ENCODE data around the gene CDH12.
"Not testable (repeated sequence)": the region's sequence is repeated elsewhere in the genome, so short reads cannot be mapped to it uniquely, and the experiment has no call there.

Gene CDH12

DNA sequence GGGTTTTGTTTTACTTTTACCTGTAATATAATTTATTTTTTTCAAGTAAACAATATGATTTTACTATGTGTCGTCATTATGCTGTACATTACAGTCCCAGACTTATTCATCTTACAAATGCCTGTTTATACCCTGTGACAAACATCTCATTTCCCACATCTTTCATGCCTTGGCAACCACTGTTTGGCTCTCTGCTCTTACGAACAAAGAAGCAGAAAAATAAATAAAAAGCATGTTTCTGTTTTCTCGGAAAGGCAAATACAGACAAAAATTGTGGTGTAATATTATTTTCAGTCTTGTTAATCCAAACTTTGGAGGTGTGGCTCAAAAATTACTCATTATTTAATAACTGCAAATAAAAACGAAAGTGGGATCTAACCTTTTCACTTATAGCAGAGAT, 393.0 kb downstream of the CDH12 start:
- DNase-seq (ENCODE audit: low read depth in 2 of 2) = no peak

GRCh38 chr5:22432905-22433304, 420.2 kb downstream of the CDH12 start:
- DNase-seq (ENCODE audit: low read depth in 2 of 2) = no peak

DNA sequence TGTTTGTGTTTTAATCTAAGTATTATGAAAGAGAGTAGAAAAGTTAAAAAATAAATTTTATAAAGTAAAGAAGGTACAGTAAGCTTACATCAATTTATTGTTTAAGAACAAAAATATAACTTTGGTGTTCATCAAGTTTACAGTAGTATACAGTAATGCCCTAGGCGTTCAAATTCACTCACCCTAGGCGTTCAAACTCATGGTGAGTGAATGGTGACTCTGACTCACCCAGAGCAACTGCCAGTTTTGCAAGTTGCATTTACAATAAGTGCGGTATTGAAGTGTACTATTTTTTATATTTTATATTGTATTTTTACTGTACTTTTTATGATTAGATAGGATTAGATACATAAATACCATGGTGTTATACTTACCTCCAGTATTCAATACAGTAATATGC, 421.3 kb downstream of the CDH12 start:
- DNase-seq (ENCODE audit: low read depth in 2 of 2) = no peak

GRCh38 chr5:22431406-22431805, 421.7 kb downstream of the CDH12 start:
- DNase-seq (ENCODE audit: low read depth in 2 of 2) = no peak

DNA sequence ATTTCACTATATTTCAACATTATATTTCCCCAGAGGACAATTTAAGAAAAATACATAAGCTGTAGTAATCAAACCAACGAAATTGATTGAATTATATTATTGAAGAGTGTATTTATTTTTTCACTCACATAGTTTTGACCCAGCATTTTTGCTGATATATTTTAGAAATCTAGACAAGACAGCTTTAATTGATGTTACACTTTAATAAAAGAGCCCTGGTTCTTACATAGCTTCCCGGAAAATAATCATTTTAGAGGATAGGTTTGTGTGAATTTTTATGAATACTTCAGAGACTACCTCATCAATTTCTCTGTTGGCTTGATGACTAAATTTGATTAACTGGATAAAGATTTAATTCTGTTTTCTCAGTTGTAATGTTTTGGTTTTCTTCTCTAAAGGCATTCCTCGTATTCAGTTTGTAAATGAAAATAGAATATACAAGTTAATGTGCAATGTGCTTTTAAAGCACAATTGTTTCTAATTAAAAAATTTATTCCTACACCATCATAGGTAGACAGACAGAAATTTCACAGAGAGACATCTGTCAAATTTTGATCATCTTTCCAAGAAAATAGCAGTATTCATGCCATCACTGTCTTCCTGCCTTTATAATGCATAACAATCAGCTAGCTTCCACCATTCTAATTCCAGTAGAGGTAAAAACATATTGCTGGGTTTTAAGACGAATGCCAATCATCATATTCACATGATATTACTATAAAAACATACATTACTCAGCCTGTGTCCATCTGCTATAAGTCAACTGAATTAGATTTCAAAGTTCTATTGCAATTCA, 441.4 kb downstream of the CDH12 start:
- DNase-seq (ENCODE audit: low read depth in 2 of 2) = no peak

- DNase-seq (ENCODE audit: low read depth in 2 of 2) = no peak
Observed at GRCh38 chr5:22391956-22392355, 461.2 kb downstream of the CDH12 start.

DNA sequence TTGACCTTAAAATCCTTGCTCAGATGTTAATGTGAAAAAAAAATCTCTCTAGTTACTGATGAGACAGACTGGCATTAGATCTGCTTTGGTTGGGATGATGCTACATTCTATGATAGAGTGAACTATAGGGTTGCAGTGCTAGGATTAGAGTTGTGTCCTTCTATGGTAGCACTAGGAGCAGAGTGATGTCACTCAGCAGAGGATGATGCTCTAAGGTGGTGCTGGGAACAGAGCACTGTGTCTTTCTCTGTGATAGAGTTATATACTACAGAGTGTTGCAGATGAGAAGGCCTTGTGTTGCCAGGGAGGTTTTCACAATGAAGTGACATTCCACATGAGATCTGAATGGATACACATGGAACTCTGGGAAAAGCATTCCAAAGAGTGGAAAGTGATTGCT, 462.3 kb downstream of the CDH12 start:
- DNase-seq (ENCODE audit: low read depth in 2 of 2) = no peak

DNA sequence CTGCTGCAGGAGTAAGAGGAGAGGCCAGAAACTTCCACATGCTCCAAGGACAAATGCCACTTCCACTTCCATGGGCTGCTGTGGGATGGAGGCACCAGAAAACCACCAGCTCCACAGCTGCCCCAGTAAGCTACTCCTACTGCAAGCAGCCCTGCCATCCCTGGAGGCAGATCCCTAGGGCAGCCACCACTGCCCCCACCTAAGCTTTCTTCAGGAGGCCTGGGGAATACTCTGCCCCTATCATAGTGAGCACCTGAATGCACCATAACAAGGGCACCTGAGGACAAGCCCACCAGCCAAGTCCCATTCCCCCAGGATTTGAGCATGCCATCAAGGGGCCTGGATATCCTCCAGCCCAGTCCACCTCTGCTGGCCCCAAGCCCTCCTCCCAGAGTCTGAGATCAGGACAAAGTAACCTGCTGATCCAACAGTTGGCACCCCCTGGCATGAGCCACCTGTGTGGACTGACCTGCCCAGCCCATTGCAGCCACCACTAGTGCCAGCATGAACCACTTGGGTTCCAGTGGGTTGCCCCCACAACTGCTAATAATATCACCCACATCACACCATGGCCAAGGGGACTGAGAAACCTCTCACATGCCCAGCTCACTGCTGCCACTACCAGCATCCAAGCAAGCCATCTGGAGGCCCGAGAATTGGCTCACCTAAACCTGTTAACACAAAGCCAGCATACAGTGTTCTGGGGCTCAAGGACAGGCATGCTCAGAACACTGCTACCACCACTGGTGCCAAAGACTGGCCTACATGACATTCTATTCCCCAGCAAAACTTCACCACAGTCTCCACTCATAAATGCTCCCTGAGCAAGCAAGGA, 480.1 kb downstream of the CDH12 start:
- DNase-seq (ENCODE audit: low read depth in 2 of 2) = no peak

- DNase-seq (ENCODE audit: low read depth in 2 of 2) = no peak
Observed at GRCh38 chr5:22372376-22372775, 480.8 kb downstream of the CDH12 start.

- no peak for DNase-seq (ENCODE audit: low read depth in 2 of 2)
Observed at GRCh38 chr5:22354956-22355355, 498.2 kb downstream of the CDH12 start.

GRCh38 chr5:22352493-22352892, 500.7 kb downstream of the CDH12 start:
- no peak for DNase-seq (ENCODE audit: low read depth in 2 of 2)

DNA sequence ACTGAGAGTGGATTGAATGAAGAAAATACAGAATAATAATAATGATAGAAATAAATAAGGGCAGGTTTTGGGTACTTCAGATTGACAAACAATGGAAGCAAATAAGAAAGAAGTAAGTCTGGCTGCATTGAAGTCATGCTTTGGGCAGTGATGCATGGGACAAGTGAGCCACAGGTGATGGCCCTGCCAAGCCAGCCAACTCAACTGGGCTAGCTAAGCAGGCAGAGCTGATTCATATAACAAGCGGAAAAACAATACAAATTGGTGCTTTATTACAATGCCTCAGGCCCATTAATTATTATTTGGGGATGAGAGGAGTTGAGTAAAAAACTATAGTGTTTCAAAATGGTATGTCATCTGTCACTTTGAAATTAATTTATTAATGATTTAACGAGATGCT, 502.0 kb downstream of the CDH12 start:
- no peak for DNase-seq (ENCODE audit: low read depth in 2 of 2)

DNA sequence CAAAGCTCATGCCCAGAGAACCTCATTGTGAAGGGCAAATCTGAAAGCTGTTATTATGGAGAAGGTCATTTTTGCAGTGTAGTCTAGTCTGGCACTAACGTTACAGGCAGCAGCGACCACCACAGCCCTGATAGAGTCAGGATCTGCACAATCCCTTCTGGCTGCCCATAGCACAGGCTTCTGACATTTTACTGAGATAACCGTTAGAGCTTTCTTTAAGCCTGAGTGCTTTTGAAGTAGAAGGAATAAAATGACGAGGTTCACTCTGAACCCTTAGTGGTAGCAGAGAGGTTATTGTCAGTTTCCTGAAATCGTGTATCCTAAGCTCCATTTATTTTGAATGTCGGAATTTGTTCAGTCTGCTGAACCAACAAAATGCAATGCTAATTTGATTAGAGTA, 505.1 kb downstream of the CDH12 start:
- no peak for DNase-seq (ENCODE audit: low read depth in 2 of 2)

GRCh38 chr5:22344000-22344399, 509.1 kb downstream of the CDH12 start:
- no peak for DNase-seq (ENCODE audit: low read depth in 2 of 2)

DNA sequence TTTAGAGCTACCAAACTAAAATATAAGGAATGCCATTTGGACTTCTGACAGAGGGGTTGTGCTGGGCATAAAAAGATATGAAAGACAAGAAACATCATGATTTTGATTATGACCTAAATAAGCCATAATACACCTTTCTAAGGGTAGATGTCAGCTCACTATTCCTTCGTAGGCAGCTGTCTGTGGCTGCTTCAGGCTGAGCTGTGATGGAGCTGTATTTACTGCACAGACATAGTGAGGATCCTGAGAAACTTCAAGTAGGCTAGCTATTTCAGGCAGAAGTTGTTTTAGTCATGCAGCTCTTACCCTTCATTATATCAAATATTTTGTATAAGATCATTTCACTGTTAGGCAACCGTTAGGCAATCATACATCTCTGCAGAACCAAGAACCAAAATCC, 511.7 kb downstream of the CDH12 start:
- DNase-seq (ENCODE audit: low read depth in 2 of 2) = no peak

DNA sequence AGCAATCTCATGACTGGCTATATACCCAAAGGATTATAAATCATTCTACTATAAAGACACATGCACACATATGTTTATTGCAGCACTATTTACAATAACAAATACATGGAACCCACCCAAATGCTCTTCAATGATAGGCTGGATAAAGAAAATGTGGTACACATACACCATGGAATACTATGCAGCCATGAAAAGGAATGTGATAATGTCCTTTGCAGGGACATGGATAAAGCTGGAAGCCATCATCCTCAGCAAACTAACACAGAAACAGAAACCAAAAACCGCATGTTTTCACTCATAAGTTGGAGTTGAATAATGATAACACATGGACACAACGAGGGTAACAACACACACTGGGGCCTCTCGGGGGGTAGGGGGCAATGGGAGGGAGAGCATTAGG, 520.2 kb downstream of the CDH12 start:
- DNase-seq (ENCODE audit: low read depth in 2 of 2) = not testable (repeated sequence)

DNA sequence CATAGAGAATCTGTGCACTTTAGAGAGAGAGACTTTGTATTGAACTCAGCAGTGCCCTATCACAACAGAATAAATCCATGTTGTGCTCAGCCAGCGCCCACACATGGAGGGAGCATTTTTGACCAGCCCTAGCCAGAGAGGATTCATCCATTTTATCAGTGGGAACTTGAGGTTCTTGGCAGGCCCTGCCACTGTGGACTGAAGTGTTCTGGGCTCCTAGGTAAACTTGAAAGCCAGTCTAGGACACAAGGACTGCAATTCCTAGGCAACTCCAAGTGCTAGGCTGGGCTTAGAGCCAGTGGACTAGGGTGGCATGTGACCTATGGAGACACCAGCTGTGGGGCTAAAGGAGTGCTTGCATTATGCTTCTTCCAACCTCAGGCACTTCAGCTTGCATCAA, 523.5 kb downstream of the CDH12 start:
- DNase-seq (ENCODE audit: low read depth in 2 of 2) = no peak

DNA sequence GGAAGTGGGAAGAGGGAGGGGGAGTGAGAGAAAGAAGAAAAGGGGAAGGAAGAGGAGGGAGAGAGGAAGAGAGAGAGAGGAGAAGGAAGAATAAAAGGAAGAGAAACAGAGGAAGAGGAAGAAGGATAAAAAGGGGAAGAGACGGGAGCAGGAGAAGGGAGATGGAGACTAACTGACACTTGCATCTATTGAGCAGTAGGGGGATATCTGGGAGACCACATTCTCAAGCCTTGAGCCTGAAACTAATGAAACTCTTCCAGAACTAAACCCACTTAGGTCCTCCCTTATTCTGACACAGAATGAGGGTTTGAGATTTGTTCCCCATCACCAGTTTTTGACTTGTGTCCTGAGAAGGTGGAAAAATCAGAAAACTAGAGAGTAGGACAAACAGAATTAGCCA, 533.3 kb downstream of the CDH12 start:
- no peak for DNase-seq (ENCODE audit: low read depth in 2 of 2)

DNA sequence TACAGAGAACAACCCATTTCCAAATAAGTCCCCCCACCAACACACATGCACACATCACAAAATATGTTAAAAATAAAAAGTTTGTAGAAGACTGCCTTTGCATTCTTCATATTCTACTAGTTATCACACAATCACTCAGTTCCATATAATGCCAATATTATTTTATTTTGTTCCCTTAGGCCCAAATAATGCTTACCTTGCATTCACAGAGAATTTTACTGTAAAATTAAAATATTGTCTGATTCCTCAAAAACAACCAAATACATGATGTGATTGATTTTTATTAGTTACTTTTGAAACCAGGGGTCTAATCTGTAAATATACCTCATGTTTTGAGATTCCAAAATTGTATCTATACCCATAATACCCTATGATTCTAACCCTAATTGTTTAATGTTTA, 536.9 kb downstream of the CDH12 start:
- DNase-seq (ENCODE audit: low read depth in 2 of 2) = no peak

GRCh38 chr5:22315052-22315451, 538.1 kb downstream of the CDH12 start:
- not testable (repeated sequence) for DNase-seq (ENCODE audit: low read depth in 2 of 2)

DNA sequence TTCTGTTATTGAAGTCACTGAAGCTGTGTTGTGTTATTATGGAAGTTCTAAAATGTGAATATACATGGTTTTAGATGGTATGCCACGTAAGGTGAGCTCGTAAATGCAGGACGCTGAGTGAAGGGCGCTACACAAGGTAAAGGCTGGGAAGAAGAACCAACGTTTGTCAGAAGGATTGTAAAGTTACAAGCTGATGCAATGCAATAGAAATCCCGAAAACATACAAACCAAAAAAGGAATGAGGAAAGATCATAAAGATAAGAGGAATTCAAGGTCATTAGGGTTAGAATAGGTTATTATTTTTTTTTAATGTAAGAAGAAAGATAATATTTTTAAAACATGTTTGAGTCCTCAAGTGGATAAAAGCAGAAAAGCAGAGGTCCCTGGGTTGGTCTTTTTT, 538.6 kb downstream of the CDH12 start:
- no peak for DNase-seq (ENCODE audit: low read depth in 2 of 2)

DNA sequence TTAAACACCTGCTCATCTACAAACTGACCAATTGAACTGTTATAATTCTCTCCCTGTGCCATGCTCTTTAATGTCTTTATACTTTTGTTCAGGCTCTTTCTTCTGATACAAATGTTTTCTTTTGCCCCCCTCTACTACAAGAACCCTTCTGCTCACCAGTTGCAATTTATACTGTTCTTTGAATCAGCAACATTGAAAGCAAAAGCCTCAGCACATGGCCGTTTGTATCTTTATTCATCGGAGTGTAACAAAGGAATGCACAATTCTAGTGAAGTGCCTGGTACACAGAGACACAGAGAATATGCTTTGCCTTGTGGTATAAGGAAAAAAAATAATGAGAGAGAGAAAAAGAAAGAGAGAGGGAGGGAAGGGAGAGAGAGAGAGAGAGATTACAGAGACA, 547.1 kb downstream of the CDH12 start:
- no peak for DNase-seq (ENCODE audit: low read depth in 2 of 2)

DNA sequence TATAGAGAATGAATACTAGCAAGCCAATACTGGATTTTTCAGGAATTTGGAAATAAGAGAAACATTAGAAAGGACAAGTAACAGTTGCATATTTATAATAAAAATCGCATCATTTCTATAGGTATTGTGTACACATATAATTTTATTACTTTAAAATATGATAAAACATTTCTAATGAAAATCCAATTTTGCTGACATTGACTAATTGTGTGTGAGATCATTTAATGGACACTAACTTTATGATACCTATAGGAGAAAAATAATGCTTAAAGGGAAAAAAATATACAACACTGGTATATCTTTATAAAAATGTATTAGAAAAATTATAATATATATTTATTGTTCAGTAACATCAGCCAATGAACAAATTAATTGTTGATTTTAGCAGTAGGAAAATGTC, 557.3 kb downstream of the CDH12 start:
- DNase-seq (ENCODE audit: low read depth in 2 of 2) = no peak
